22Rv1 (cell line): ENCODE data around the gene CPLX3.

Experiments
- CTCF ChIP-seq: fragments of 450-650 bp; IDR thresholded peaks from 2 replicates; pipeline ENCODE4 v1.5.1; 2017; ENCODE audit warnings: mild to moderate bottlenecking
- ZFX ChIP-seq: fragments of 450-650 bp; IDR thresholded peaks from 2 replicates; pipeline ENCODE4 v1.6.1; 2017; ENCODE audit warnings: antibody characterized with exemption, borderline replicate concordance

- TF ChIP-seq CTCF (no peak), ZFX (no peak)
Measured at GRCh38 chr15:74863239-74864056, 37.0 kb downstream of the CPLX3 start.
